SK-N-MC (cell line): Measurements from ENCODE around the gene CPAMD8.

Source experiments
- EZH2 ChIP-seq: fragments of 200-600 bp; sonication (generic); IDR thresholded peaks from one replicate; pipeline ENCODE4 v1.6.1; 2017; ENCODE audit warnings: antibody characterized with exemption
- POLR2AphosphoS5 ChIP-seq: IDR thresholded peaks from 2 replicates; pipeline ENCODE4 v1.6.1; 2012; ENCODE audit warnings: mild to moderate bottlenecking, low read depth, low read length, borderline replicate concordance

GRCh38 chr19:16901491-16902175, 125.0 kb downstream of the CPAMD8 start:
- no peak for TF ChIP-seq POLR2AphosphoS5
- TF ChIP-seq EZH2: no peak
